Hematopoietic multipotent progenitor cell treated with erythropoietin and hydrocortisone succinate and interleukin-3 and kit ligand, for 15 days (in vitro differentiated cells): ENCODE results near the gene PRPSAP2.
"Not testable (repeated sequence)": the region's sequence is repeated elsewhere in the genome, so short reads cannot be mapped to it uniquely, and the experiment has no call there.

Experiments
- DNase-seq: peaks from one replicate; pipeline ENCODE4 v3.0.0-alpha.2; 2015; ENCODE audit warnings: low spot score

PRPSAP2 gene

GRCh38 chr17:18889658-18890057 lies 31.7 kb downstream of the PRPSAP2 start:
- no peak for DNase-seq

GRCh38 chr17:18891541-18891940 lies 33.6 kb downstream of the PRPSAP2 start:
- DNase-seq = no peak

- DNase-seq = no peak
Measured at GRCh38 chr17:18896146-18896545, 38.2 kb downstream of the PRPSAP2 start.

- no peak for DNase-seq
Measured at GRCh38 chr17:18896947-18897346, 39.0 kb downstream of the PRPSAP2 start.

- DNase-seq = no peak
Measured at GRCh38 chr17:18904482-18904881, 46.6 kb downstream of the PRPSAP2 start.

- no peak for DNase-seq
Measured at GRCh38 chr17:18905226-18905625, 47.3 kb downstream of the PRPSAP2 start.

GRCh38 chr17:18910326-18910725 lies 52.4 kb downstream of the PRPSAP2 start:
- DNase-seq = no peak

GRCh38 chr17:18910881-18911280 lies 53.0 kb downstream of the PRPSAP2 start:
- no peak for DNase-seq

GRCh38 chr17:18916816-18917500 lies 59.0 kb downstream of the PRPSAP2 start:
- no peak for DNase-seq

- no peak for DNase-seq
Measured at GRCh38 chr17:18917506-18918032, 59.6 kb downstream of the PRPSAP2 start.

GRCh38 chr17:18919963-18920362 lies 62.0 kb downstream of the PRPSAP2 start:
- DNase-seq = no peak

- no peak for DNase-seq
Measured at GRCh38 chr17:18920911-18921441, 63.0 kb downstream of the PRPSAP2 start.

GRCh38 chr17:18921485-18921884 lies 63.6 kb downstream of the PRPSAP2 start:
- DNase-seq = no peak

GRCh38 chr17:18921912-18922451 lies 64.1 kb downstream of the PRPSAP2 start:
- DNase-seq = peak; percentile 7

- not testable (repeated sequence) for DNase-seq
Measured at GRCh38 chr17:18922596-18922995, 64.7 kb downstream of the PRPSAP2 start.

GRCh38 chr17:18925187-18925586 lies 67.3 kb downstream of the PRPSAP2 start:
- DNase-seq = no peak

GRCh38 chr17:18928628-18929125 lies 70.7 kb downstream of the PRPSAP2 start:
- DNase-seq = peak; percentile 22

- DNase-seq = no peak
Measured at GRCh38 chr17:18932360-18933055, 74.6 kb downstream of the PRPSAP2 start.

GRCh38 chr17:18933102-18934058 lies 75.4 kb downstream of the PRPSAP2 start:
- no peak for DNase-seq

GRCh38 chr17:18937981-18938691 lies 80.2 kb downstream of the PRPSAP2 start:
- no peak for DNase-seq

GRCh38 chr17:18938692-18939023 lies 80.7 kb downstream of the PRPSAP2 start:
- DNase-seq = no peak
